ENCODE results near the gene SRXN1.
A peak's percentile ranks its signal among the peaks of the same experiment; 100 is the strongest.
"Not testable (repeated sequence)": the region's sequence is repeated elsewhere in the genome, so short reads cannot be mapped to it uniquely, and the experiment has no call there.

SRXN1 gene

GRCh38 chr20:655726-656624 is 3.0 kb upstream of the SRXN1 start:
- DNase-seq (ENCODE audit: low spot score): no peak

DNA sequence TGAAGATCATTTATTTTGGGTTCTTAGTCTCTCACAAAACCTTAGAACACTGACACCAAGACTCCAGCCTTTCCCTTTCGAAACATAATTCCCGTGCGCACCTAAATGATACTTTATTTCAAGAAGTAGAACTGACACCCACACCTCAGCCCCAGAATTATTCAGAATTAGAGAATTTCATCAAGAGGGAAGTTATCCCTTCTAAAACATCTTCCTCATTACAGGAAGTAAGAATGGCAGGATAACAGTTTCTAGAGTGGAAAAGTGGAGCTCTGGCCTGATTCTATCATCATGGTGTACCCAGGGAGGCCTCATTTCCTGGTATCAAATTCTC is 1.4 kb upstream of the SRXN1 start:
- no peak for DNase-seq (ENCODE audit: low spot score)

- DNase-seq (ENCODE audit: low spot score): no peak
These were observed 803 bp upstream of the SRXN1 start for GRCh38 chr20:653590-654416.

DNA sequence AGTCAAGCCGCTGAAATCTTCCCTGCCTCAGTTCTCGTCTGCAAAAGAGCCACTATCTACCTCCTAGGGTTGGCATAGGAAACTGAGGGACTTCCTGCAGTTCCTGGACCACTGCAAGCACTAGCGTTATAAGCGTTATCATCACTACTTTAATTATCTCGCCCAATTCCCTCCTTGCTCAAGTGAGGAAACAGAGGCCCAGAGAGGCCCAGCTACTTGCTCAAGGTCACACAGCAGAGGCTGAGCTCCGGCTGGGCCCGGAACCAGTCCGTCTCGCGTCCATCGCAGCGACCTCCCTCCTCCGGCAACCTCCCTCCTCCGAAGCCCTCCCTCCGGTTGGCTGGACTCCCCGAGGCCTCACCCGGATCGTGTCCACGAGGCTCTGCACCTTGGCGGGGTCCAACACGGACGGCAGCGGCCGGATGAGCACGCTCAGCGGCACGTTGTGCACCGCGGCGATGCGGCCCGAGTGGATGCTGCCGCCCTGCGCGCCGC is 338 bp downstream of the SRXN1 start:
- DNase-seq (ENCODE audit: low spot score): peak; percentile 75

DNA sequence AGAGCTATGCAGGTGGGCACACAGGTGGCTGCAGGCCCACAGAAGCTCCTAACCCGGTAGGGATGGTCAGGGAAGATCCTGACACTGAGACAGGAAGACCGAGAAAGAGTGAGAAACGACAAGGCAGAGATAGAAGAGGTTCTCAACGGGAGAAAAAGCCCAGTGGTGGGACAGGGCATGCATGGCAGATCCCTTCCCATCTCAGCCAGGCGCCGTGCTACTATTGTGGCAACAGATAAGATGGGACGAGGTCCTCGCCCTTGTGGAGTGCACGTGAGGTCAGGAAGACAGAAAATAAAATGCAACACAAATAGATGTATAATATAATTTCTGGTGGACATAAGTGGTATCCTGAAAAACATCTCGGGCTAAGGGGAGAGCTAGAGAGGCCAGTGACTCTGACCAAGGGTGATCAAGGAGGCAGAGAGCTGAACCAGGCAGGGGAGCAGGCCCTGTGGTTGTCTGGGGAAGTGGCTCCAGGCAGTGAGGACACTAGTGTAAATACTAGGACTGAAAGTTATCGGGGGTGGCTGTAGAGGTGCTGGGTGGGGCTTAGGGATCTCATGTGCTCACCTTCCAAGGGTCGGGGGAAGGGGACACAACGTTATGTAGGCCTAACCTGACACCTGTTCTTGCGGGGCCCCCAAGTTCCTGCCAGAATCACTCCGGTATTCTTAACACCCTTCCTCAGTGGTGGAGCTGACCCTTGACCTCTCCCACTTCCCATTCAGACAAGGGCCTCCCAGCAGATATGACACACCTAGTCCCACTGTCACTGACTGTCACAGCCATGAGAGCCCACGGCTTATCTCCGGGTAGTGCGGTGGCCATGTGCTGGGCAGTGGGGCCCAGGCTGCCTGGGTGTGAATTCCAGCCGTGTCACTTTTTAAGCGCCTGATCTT is 1.0 kb downstream of the SRXN1 start:
- DNase-seq (ENCODE audit: low spot score): peak; percentile 57

DNA sequence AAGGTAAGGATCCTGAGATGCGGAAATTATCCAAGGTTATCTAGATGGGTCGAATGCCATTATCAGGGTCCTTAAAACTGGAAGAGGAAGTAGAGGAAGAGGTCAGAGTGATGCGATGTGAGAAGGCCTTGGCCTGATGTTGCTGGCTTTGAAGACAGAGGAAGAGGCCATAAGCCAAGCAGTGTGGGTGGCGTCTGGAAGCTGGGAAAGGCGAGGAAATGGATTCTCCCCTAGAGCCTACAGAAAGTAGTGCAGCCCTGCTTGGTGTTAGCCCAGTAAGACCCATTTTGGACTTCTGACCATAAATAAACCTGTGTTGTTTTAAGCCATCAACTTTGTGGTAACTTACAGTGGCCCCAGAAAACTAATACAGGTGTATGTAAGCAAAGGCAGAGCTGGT is 2.0 kb downstream of the SRXN1 start:
- DNase-seq (ENCODE audit: low spot score): no peak

- DNase-seq (ENCODE audit: low spot score): no peak
These were observed 2.7 kb downstream of the SRXN1 start for GRCh38 chr20:650281-650680.

GRCh38 chr20:647479-648019 is 5.5 kb downstream of the SRXN1 start:
- DNase-seq (ENCODE audit: low spot score): no peak

DNA sequence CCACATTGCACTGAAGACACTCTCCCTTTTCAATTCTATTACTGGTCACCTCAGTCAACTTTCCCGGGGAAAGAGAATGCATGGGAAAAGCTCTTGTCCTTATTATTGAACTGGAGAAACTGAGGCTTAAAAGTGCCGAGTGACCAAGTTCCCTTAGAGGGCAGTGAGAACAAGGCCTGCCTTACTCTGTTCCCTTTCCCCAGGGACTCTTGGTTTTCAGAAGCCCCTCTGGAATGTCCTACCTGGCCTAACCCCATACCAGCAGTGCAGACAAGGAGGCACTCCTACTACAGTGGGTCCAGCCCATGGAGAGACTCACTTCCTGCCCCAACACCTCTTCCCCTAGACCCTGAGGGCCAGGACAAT is 6.1 kb downstream of the SRXN1 start:
- no peak for DNase-seq (ENCODE audit: low spot score)

DNA sequence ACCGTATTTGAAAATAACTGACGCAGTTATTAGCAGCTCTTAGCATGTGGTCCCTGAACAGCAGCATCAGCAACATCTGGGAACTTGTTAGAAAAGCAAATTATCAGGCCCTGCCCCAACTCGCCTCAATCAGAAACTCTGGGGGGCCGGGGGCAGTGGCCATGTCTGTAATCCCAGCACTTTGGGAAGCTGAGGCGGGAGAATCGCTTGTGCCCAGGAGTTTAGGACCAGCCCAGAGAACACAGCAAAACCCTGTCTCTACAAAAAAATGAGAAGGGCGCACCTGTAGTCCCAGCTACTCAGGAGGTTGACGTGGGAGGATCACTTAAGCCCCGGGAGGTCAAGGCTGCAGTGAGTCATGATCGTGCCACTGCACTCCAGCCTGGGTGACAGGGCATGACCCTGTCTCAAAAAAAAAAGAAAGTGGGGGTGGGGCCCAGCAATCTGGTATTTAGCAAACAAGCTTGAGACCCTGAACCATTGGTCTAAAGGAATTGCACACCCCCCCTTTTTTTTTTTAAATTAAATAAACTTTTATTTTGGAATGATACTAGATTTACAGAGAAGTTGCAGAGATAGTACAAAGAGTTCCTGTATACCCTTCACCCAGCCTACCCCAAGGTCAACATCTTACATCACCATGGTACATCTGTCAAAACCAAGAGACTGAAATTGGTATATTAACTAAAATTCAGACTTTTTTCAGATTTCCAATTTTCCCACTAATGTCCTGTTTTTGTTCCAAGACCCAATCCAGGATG is 6.7 kb downstream of the SRXN1 start:
- DNase-seq (ENCODE audit: low spot score): no peak

- peak; percentile 80 for DNase-seq (ENCODE audit: low spot score)
These were observed 7.5 kb downstream of the SRXN1 start for GRCh38 chr20:645318-646106.

DNA sequence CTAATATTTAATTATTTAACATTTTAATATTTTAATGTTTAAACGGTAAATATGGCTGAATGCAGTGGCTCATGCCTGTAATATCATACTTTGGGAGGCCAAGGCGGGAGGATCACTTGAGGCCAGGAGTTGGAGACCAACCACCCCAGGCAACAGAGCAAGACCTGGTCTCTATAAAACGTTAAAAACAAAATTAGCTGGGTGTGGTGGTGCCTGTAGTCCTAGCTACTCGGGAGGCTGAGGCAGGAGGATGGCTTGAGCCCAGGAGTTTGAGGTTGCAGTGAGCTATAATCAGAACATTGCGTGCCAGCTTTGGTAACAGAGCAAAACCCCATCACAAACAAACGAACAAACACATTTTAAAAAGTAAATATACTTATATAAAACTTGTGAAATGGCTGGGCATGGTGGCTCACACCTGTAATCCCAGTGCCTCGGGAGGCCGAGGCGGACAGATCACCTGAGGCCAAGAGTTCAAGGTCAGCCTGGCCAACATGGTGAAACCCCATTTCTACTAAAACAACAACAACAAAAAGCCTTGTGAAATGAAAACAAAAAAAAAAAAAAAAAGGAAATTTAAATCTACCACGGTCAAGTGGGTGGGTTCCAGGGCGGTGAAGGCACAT is 8.2 kb downstream of the SRXN1 start:
- no peak for DNase-seq (ENCODE audit: low spot score)

DNA sequence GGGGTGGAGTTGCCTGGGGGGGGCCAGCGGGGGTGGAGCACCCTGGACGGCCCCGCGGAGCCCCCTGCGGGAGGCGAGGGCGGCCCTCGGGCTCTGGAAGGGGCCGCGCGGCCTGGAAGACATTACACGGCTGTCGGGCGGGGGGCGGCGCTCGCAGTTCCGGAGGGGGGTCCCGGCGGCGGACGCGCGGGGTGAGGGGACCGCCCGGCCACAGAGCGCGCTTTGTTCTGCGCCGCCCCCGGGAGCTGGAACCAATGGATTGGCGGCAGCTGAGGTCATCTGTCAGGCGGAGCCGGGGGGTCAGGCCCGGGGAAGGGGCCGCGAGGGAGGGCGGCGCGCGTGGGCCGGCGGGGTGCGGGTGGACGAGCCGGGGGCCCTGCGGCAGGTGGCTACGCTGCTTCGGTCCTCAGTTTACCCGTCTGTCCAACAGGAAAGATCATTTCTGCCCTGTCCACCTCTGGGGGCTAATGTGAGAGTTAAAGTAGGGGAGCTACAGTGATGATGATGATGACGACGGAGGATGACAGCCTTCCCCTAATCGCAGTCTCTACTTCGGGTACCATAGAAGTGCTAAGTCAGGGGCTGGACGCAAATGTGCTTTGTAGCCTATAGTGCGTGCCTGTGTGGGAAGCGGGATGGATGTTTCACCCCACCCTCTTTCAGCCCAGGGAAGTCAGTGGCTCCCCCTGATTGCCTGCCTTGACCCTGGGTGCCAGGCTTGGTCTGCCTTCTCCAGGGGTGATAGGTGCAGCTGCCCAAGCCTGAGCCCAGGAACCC is 10.4 kb downstream of the SRXN1 start:
- no peak for DNase-seq (ENCODE audit: low spot score)

- DNase-seq (ENCODE audit: low spot score): not testable (repeated sequence)
These were observed 11.0 kb downstream of the SRXN1 start for GRCh38 chr20:642013-642397.

- DNase-seq (ENCODE audit: low spot score): no peak
These were observed 11.5 kb downstream of the SRXN1 start for GRCh38 chr20:641516-641875.

DNA sequence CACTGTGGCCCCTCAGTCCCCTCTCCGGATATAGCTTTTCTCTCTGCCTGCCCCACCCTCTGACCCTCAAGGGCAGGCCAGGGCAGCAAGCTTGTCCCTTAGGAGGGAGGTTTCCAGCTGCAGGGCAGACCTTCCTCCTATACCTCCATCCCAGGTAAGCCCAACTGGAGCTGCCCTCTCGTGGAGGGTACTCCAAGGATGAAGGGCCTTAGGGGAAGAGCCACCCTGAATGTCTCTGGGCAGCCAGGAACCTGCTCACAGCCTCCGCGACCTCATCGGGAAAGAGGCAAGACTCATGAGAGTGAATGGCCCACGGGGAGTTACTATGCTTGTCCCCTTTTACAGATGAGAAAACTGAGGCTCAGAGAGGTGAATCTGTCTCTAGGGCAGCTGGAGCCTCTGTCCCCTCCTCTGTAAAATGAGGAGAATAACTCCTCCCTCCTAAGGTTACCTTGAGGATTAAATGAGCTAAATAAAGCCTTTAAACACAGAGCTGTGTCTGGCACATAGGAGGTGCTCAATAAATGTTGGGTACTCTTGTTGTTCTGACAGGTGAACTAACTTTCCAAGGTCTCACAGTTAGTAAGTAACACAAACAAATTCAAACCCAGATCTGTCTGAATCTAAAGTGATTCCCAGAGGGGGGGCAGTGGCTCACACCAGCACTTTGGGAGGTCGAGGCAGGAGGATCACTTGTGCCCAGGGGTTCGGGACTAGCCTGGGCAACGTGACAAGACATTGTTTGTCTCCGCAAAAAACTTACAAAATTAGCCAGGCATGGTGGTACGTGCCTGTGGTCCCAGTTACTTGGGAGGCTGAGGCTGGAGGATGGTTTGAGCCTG is 12.1 kb downstream of the SRXN1 start:
- no peak for DNase-seq (ENCODE audit: low spot score)

DNA sequence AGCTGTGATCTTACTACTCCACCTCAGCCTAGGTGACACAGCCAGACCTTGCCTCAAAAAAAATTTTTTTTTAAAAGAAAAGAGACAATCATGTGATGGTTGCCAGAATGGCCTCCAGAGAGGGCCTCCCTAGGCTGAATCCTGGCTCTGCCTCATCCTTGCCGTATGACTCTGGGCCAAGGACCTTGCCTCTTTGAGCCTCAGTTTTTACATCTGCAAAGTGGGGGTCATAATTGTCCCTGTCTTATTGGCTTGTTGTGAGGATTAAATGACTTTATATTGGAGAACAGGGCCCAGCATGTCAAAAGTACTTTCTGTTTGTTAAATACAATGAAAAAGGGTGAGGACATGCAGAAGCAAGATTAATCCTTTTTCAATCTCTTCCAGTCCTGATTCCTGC is 14.4 kb downstream of the SRXN1 start:
- DNase-seq (ENCODE audit: low spot score): no peak

- DNase-seq (ENCODE audit: low spot score): no peak
These were observed 15.4 kb downstream of the SRXN1 start for GRCh38 chr20:637559-637958.
